Right lobe of liver (tissue), 6 donors: ENCODE data around the gene CRISPLD2. TPM values are rescaled to one million over a fixed set of nuclear protein-coding genes. Genes with fewer than 3 reads are reported as not detected.

Experiments used
- ATAC-seq, 4 donors: fragments of 200-7000 bp; cut with Tn5 transposase; one replicate each; pipeline ENCODE4 v1.9.1; 2020; ENCODE audit warnings: mild to moderate bottlenecking in 4 of 4, moderate library complexity in 4 of 4
- DNase-seq, 3 donors: peaks; one replicate each; pipeline ENCODE4 v3.0.0-alpha.2; 2020
- H3K27ac ChIP-seq, 3 donors: fragments of 200-600 bp; one replicate each; pipeline ENCODE4 v1.8.0; 2022
- H3K27me3 ChIP-seq, 2 donors: fragments of 200-600 bp; one replicate each; pipeline ENCODE4 v1.8.0; 2022
- H3K36me3 ChIP-seq, 4 donors: fragments of 200-600 bp; sonication (generic) in 1 of 4; one replicate each; pipeline versions ENCODE4 v1.5.1 to v1.8.0; 2017 to 2022; ENCODE audit warnings: control low read depth in 1 of 4
- H3K4me1 ChIP-seq, 4 donors: fragments of 200-600 bp; sonication (generic) in 1 of 4; one replicate each; pipeline versions ENCODE4 v1.5.1 to v1.8.0; 2017 to 2022; ENCODE audit warnings: control low read depth in 1 of 4
- H3K4me3 ChIP-seq, 3 donors: fragments of 200-600 bp; one replicate each; pipeline ENCODE4 v1.8.0; 2022
- H3K9me3 ChIP-seq, 4 donors: fragments of 200-600 bp; sonication (generic) in 1 of 4; one replicate each; pipeline versions ENCODE4 v1.5.1 to v1.8.0; 2017 to 2022; ENCODE audit warnings: control low read depth in 1 of 4
- POLR2A ChIP-seq: fragments of 450-650 bp; IDR thresholded peaks from one replicate; pipeline ENCODE4 v1.6.1; 2017; ENCODE audit warnings: antibody characterized with exemption, mild to moderate bottlenecking
- whole genome bisulfite sequencing: methylation state at CpG from one replicate; pipeline ENCODE4 v1.1.6; 2018; ENCODE audit warnings: low coverage, low lambda C conversion rate; ENCODE audit not compliant: insufficient coverage; ENCODE audit errors: missing lambda C conversion rate; 5-methylcytosine and 5-hydroxymethylcytosine counted together
- intact Hi-C, 2 donors: fragments of 100-400 bp; cut with DNase I; formaldehyde crosslinking; loops; one replicate each; pipeline versions ENCODE4 v1.11.2 to v1.14.1; 2022
- total RNA-seq, 6 experiments: library from RNA; depleted of rRNA in 2 of 6; stranded (reverse); fragments of >200 nt in 2 of 6; fragmentation: NEBNext Ultra II Directional in 3 of 6; extraction: Animal tissue kit (Norgen Biotek cat#: 25700) in 3 of 6; gene quantifications; one replicate each; pipeline versions ENCODE4 v1.1.0 to v1.2.4, GENCODE V29; 2016 to 2023
- TF ChIP-seq, protein P1 (sequence below), 4 donors: fragments of 200-600 bp in 3 of 4; fragments of 450-650 bp in 1 of 4; IDR thresholded peaks; one replicate each; pipeline versions ENCODE4 v1.5.1 to v1.8.0; 2016 to 2022; ENCODE audit warnings: antibody characterized with exemption in 4 of 4, mild to moderate bottlenecking in 2 of 4
- donor health status: DM: no; HTN: yes; CAD: no.
- donor health status: DM: no; HTN: no; CAD: no.
- donor health status: DM: no; HTN: no; CAD: no.
- donor health status: DM: no; HTN: yes; CAD: no.
- donor health status: DM: no; HTN: yes; CAD: no.

The CRISPLD2 gene
- total RNA-seq, 6 experiments from 2014 or later: 2.9 to 14.8 (median 8.9) TPM

DNA sequence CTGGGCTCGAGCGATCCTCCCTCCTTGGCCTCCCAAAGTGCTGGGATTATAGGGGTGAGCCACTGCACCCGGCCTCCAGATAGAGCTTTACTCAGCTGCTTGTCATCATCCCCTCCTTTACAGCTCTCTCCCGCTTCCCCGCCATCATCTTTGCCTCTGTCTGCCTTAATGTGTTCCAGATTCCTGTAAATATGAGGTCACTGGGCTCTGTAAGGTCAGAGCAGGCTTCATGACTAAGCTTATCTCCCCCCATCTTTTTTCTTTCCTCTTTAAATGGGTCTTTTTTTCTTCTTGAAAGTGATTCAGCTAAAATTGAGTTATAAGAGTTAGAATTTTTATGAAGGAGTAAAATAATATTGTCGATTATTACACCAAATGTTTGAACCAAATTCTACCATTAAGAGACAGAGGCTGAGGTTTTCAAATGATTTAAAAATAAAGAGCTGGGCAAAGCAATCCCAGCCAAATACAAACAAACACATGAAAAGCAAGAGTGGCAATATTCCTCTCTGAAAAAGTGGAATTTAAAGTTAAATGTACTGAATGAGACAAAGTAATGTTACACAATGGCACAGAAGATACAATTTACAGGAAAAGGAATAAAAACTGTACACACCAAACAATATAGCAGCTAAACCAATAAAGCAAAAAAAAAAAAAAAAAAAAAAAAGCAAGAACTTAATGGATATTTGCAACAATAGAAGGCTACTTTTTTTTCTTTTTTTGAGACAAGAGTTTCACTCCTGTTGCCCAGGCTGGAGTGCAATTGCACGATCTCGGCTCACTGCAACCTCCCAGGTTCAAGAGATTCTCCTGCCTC is 62.1 kb downstream of the CRISPLD2 start:
- TF ChIP-seq, protein P1, sequence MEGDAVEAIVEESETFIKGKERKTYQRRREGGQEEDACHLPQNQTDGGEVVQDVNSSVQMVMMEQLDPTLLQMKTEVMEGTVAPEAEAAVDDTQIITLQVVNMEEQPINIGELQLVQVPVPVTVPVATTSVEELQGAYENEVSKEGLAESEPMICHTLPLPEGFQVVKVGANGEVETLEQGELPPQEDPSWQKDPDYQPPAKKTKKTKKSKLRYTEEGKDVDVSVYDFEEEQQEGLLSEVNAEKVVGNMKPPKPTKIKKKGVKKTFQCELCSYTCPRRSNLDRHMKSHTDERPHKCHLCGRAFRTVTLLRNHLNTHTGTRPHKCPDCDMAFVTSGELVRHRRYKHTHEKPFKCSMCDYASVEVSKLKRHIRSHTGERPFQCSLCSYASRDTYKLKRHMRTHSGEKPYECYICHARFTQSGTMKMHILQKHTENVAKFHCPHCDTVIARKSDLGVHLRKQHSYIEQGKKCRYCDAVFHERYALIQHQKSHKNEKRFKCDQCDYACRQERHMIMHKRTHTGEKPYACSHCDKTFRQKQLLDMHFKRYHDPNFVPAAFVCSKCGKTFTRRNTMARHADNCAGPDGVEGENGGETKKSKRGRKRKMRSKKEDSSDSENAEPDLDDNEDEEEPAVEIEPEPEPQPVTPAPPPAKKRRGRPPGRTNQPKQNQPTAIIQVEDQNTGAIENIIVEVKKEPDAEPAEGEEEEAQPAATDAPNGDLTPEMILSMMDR (IDR thresholded peaks at IDR 0.05): no peak
- TF ChIP-seq POLR2A: no peak
- no peaks in the 10 kb centered on the region for H3K27me3 ChIP-seq
- no peaks in the 10 kb centered on the region for H3K4me1 ChIP-seq
- no peak overlapping the region for H3K4me3 ChIP-seq
- ATAC-seq (peak in 1 of 4 donors; percentile 38), DNase-seq (no peak)
- no peaks in the 10 kb centered on the region for H3K9me3 ChIP-seq
- no peak overlapping the region for H3K27ac ChIP-seq
- 79% methylated on average over 5 of the region's 8 CpGs for WGBS
- intact Hi-C loops: no loop called here
- H3K36me3 ChIP-seq: no peaks in the 10 kb centered on the region

DNA sequence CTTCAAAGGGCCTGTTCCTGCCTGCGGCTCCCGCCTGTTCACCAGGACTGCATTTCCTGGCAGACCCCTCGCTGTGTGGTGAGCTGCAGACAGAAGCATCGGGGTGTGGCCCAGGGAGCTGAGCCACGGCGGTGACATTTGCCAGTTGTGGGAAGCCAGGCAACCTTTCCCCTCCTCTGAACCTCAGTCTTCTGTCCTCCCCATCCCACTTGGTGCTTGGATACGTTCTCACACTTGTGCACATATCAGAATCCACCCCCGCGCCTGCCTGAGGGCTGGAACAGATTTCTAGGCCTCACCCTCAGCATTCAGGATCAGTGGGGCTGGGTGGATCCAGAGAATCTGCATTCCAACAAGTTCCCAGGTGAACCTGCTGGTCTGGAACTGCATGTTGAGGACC is 63.5 kb downstream of the CRISPLD2 start:
- WGBS: no CpG with 5 or more reads among the region's 9 CpGs
- no peak for ATAC-seq
- no peaks in the 10 kb centered on the region for H3K9me3 ChIP-seq
- intact Hi-C loops: no loop called here
- no peaks in the 10 kb centered on the region for H3K4me1 ChIP-seq
- no peaks in the 10 kb centered on the region for H3K36me3 ChIP-seq
- DNase-seq: no peak
- no peak overlapping the region for H3K27ac ChIP-seq
- H3K27me3 ChIP-seq: no peaks in the 10 kb centered on the region
- TF ChIP-seq POLR2A: no peak
- TF ChIP-seq, protein P1 (IDR thresholded peaks at IDR 0.05): no peak
- no peak overlapping the region for H3K4me3 ChIP-seq

DNA sequence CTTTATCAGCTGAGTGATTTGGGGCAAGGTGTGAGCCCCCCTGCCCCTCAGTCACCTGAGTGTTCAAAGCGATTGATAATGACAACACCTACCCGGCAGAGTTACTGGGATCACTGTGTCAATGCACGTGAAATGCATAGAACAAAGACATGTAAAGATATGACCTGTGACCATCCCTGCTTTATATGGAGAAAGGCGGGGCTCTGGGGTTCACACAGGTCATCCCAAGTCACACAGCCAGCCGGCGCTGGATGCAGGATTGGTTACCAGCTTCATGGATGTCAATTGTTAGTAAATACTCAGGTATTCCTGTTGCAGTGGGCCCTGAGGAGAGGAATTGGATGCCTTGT is 64.4 kb downstream of the CRISPLD2 start:
- no peaks in the 10 kb centered on the region for H3K4me1 ChIP-seq
- intact Hi-C loops: no loop called here
- TF ChIP-seq POLR2A: no peak
- TF ChIP-seq, protein P1 (IDR thresholded peaks at IDR 0.05): no peak
- ATAC-seq: no peak
- no peak for DNase-seq
- no peak overlapping the region for H3K4me3 ChIP-seq
- WGBS: 60% methylated on average over 6 of the region's 6 CpGs
- H3K27ac ChIP-seq: no peak overlapping the region
- H3K9me3 ChIP-seq: no peaks in the 10 kb centered on the region
- no peaks in the 10 kb centered on the region for H3K36me3 ChIP-seq
- H3K27me3 ChIP-seq: no peaks in the 10 kb centered on the region

DNA sequence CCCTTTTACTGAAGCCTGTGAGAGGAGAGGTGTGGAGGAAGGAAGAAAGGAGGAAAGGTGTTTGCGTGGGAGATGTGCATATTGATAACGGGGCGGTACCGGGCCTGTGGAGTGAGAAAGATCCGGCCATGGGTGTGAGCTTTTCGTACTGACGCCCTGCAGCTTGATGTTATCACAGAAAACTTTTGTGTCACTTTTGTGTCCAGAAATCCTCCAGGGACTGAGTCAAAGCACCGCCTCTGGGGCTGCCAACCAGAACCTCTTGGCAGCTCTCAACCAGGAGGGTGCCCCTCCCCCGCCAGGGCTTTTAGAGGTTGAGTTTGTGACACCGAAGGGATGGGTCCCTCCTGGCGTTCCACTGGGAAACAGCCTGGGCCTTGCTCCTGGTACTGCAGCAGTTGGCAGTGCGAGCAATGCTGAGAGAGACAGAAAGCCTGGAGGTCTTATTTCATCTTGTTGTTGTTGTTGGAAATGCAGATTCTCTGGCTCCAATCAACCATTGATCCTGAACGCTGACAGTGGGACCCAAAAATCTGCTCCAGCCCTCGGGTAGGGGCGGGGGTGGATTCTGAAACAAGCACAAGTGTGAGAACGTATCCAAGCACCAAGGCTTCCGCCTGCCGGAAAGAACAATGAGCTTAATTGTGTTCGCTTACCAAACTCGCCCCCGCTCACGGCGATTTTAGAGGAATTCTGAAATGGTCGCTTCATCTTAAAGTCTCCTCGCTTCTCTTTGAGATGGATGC is 65.0 kb downstream of the CRISPLD2 start:
- intact Hi-C loops: no loop called here
- Histone ChIP-seq H3K36me3 (no peaks in the 10 kb centered on the region), H3K4me1 (no peaks in the 10 kb centered on the region), H3K27me3 (no peaks in the 10 kb centered on the region), H3K27ac (no peak overlapping the region), H3K4me3 (no peak overlapping the region), H3K9me3 (no peaks in the 10 kb centered on the region)
- peak in 1 of 4 donors; percentile 51 for ATAC-seq
- WGBS: 71% methylated on average over 9 of the region's 25 CpGs
- no peak for DNase-seq
- TF ChIP-seq POLR2A: no peak
- TF ChIP-seq, protein P1 (IDR thresholded peaks at IDR 0.05): no peak
